Mammary epithelial cell (primary cell): ENCODE data around the gene GAST.

Experiments
- CTCF ChIP-seq, 2 donors: IDR thresholded peaks in 1 of 2; conservative IDR thresholded peaks in 1 of 2; 2 replicates each; pipeline ENCODE4 v1.5.1; 2011 to 2012; ENCODE audit warnings: inconsistent platforms in 2 of 2, low read length in 2 of 2, mild to moderate bottlenecking in 2 of 2, control low read depth in 1 of 2, low read depth in 1 of 2; ENCODE audit not compliant: insufficient read depth in 1 of 2; ENCODE audit errors: extremely low read depth in 1 of 2
- EZH2 ChIP-seq: IDR thresholded peaks from 2 replicates; pipeline ENCODE4 v1.6.1; 2012; ENCODE audit warnings: low read length, inconsistent platforms, borderline replicate concordance

- TF ChIP-seq CTCF (conservative IDR thresholded peaks at IDR 0.05 in 1 of 2, IDR thresholded peaks at IDR 0.05 in 1 of 2; ENCODE audit: extremely low read depth in 1 of 2, insufficient read depth in 1 of 2, low read depth in 1 of 2, low read length in 2 of 2) (no peak), EZH2 (no peak)
These were observed 25.9 kb upstream of the GAST start for GRCh38 chr17:41686281-41686680.
